HS-27A (cell line): ENCODE results near the gene PTMA.
"Not testable (repeated sequence)": the region's sequence is repeated elsewhere in the genome, so short reads cannot be mapped to it uniquely, and the experiment has no call there.

ENCODE experiments used
- DNase-seq: peaks from one replicate; pipeline ENCODE4 v3.0.0-alpha.2; 2012; ENCODE audit warnings: low read depth, missing footprints

Gene PTMA

DNA sequence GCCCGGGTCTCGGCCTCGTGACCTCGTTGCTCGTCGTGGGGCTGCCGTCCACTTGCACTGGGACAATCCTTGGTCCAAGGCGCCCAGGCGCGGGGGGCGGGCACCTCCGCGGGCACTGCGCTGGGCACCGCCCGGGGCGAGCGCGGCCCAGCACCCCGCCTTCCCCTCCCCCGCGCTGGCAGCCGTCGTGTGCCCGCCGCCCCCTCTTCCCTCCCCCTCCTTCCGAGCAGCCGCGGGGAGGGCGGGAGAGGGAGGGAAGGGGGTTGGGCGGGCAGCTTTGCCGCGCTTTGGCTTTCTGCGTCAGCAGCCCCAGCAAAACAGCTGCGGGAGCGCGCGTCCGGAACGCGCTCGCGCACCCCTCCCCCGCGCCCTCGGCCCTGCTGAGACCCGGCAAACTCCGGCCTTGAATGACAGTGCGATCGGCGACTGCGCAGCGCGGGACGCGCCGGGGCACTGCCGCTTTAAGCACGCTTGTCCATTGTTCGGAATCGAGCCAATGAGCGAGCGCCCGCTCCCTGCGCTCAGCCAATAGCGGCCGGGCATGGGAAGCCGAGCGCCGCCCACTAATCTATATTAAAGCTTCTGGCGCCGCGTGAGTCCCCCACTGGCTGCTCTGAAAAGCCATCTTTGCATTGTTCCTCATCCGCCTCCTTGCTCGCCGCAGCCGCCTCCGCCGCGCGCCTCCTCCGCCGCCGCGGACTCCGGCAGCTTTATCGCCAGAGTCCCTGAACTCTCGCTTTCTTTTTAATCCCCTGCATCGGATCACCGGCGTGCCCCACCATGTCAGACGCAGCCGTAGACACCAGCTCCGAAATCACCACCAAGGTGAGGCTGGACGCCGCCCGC lies at the start of gene PTMA:
TSS of gene PTMA (plus strand) at position 599 of the 846 bp plus-strand sequence. CDS start at position 781, 182 bp downstream.
- peak; percentile 79 for DNase-seq

- not testable (repeated sequence) for DNase-seq
These were observed 48.3 kb upstream of the PTMA start for GRCh38 chr2:231660073-231660472.

DNA sequence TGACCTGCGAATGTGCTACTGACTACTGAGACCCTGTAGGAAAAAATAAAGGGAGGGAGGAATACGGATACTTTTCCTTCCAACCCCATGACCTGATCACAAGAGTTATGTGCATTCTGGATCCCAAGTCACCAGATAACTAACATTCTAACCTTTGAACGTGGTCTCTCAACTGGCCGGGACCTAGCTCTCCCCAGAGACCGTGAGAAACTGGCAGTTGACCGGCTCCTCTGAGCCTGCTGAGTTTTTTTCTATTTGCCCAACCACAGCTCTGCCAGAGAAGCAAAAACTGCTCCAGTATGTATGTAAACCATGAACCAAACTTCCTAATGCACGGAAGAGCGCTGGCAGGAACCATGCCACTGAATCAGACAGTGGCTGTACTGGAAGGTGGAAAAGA lies 47.5 kb upstream of the PTMA start:
- no peak for DNase-seq

DNA sequence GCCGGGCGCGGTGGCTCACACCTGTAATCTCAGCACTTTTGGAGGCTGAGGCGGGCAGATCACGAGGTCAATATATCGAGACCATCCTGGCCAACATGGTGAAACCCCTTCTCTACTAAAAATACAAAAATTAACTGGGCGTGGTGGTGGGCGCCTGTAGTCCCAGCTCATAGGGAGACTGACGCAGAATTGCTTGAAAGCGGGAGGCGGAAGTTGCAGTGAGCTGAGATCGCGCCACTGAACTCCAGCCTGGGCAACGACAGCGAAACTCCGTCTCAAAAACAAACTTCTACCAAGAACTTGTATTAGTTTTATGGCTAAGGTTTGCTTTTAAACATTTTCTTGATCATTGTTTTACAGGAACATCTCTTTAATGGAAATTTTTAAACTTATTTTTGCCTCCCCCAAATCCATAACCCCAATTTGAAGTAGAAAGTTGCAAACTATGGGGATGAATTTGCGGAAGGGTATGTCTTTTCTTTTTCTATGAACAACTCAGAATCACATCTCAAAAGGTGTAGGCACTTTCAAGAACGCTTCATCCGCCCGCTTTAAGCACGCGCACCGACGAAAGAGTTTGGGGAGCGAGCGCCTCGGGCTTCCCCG lies 46.8 kb upstream of the PTMA start:
- no peak for DNase-seq

GRCh38 chr2:231662028-231662810 lies 46.1 kb upstream of the PTMA start:
- DNase-seq: no peak

- no peak for DNase-seq
These were observed 45.4 kb upstream of the PTMA start for GRCh38 chr2:231662811-231663457.

DNA sequence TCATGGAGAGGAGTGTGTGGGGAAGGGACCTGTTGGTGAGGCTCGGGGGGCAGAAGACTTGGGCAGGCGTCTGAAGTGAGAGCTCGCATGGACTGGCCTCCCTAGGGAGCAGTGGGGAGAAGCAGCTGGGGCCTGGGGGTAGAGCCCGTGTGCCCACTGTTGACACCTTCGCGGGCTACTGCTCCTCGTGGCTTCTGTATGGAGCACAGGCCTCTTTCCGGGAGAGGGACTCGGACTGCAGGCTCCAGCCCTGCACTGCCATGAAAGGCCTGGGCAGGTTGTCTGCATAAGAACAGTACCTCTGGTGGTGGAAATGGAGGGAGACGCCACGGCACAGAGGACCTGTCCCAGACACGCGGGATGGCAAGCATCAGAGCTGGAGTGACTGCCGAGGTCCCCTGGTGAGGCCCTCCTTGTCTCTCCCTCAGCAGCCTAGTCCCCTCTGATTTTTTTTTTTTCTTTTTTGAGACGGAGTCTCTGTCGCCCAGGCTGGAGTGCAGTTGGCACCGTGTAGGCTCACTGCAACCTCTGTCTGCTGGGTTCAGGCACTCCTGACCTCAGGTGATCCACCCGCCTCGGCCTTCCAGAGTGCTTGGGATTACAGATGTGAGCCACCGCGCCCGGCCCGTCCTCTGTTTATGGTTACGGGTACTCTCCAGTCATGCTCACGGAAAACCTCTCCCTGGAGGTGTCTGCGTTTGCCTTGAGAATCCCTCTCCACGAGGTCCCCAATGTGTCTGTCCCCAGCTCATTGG lies 44.7 kb upstream of the PTMA start:
- DNase-seq: no peak

DNA sequence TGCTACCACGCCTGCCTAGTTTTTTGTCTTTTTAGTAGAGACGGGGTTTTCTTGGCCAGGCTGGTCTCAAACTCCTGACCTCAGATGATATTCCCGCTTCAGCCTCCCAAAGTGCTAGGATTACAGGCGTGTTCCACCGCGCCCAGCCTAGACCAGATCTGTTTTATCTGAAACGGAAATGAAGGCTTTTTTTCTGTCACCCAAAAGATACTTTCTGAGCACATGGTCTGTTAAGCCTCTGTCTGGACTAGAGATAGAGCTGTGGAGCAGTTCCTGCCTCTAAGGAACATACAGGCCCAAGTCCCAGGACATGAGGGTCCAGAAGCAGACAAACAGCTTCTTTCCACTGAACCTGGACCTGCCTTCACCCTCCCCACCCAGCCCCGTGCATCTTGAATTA lies 43.6 kb upstream of the PTMA start:
- DNase-seq: no peak

- no peak for DNase-seq
These were observed 42.8 kb upstream of the PTMA start for GRCh38 chr2:231665245-231666170.

- peak; percentile 54 for DNase-seq
These were observed 41.9 kb upstream of the PTMA start for GRCh38 chr2:231666171-231667095.

GRCh38 chr2:231667096-231667427 lies 41.3 kb upstream of the PTMA start:
- DNase-seq: no peak

DNA sequence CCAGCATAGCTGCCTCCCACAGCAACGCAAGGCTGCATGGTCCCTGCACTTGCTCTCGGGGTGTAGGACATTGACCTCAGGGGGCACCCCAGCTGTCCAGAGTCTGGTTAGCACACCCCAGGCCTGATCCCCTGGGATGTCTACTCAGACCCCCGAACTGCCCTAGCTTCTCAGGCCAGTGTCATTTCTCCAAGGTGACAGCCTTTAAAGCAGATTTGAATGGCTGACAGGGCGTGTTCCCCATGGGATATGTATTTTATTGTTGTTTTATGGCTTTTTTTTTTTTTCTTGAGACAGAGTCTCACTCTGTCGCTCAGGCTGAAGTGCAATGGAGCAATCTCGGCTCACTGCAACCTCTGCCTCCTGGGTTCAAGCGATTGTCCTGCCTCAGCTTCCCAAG lies 40.8 kb upstream of the PTMA start:
- DNase-seq: no peak

- no peak for DNase-seq
These were observed 39.3 kb upstream of the PTMA start for GRCh38 chr2:231668981-231669380.

DNA sequence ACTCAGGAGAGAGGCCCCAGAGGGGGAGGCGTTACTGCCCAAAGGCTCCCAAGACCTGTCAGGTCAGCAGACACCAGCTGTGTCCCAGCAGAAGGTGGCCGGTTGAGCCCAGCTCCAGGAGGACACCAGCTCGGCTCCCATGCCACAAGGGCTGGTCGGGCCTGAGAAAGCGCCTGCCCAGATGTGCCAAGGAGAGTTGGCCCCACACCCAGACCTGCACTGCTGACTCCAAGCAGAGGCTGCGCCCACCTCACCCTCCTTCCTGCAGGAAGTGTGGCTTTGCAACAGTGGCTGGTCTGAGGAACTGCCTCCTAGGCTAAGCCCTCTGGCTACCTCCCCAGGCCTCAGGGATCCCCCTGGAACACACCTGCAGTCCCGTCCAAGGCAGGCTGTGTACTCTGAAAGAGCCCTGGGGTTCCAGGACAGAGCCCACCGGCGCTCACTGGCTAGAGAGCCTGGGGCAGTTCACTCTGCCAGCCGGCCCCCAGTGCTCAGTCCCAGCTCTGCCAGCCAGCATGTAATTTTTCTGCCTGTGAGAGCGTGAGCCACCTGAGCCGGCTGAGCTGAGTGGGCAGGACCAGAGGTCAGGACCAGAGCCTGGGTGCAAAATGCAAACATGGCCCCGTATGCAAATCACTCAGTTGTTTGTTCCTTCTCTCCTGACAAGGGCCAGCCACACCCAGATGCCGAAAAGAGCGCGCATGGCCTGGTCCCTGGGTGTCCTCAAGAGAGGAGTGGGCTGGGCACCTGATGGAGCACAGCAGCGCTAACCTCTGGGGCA lies 36.9 kb upstream of the PTMA start:
- no peak for DNase-seq

- no peak for DNase-seq
These were observed 35.5 kb upstream of the PTMA start for GRCh38 chr2:231672617-231673347.

DNA sequence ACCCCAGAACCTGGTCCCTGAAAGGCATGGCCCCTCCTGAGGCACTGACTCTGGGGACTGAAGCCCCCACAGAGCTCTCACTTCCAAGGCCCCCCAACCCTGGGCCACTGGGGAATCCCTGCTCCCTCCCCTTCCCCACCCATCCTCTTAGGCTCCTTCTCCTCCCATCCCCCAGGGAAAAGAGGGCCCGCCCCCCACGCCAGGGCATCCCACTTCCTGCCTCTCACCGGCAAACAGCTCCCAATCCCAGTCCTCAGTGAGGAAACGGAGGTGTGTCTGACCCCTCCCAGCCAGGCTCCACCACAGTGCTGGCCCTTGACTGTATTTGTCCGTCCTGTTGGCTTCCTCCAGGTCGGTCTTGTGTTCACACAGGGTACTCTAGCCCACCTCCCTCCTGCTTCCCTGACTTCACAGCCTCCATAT lies 35.0 kb upstream of the PTMA start:
- DNase-seq: peak; percentile 38

- no peak for DNase-seq
These were observed 33.6 kb upstream of the PTMA start for GRCh38 chr2:231674587-231675338.
